HG03196 (cell line): ENCODE measurements around the gene PLPP6.
A peak's percentile ranks its signal among the peaks of the same experiment; 100 is the strongest.

Experiments used
- ATAC-seq: cut with Tn5 transposase; IDR thresholded peaks from one replicate; pipeline ENCODE4 v1.9.1; 2021; ENCODE audit not compliant: unreplicated experiment

The PLPP6 gene

DNA sequence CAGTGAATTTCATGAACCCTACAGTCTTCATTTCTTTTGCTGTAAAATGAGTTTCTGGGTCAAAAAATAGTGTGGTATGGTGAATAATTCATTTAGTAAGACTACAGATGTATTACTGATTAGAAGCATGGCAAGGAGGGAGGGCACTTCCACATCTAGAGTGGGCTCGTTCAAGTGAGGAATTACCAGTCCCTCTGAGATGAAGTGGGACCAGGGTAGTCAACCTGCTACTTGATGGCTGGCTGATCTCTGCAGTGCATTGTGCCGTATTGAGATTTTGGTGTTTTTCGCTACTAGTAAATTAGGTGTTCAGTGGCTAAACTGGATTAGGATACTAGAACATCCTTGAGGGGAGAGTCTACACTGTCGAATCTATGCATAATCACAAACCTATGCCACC is 28.1 kb downstream of the PLPP6 start:
- peak; percentile 73 for ATAC-seq

DNA sequence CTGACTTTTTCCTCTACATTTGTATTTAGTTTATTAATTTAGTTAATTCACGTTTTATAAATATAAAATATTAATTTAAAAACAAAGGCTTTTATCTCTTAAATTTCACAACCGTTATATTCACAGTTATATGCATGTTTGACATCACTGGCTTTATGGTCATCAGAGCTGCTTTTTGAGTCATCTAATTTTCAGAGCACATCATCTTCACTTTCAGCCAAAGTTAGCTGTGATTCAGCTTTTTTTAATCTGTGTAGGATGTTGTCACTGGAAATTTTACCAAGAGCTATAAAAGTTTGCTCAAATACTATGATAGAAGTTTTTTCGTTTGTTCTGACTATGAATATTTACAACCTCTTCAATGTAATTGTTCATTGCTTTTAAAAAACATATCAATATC is 29.7 kb downstream of the PLPP6 start:
- no peak for ATAC-seq

DNA sequence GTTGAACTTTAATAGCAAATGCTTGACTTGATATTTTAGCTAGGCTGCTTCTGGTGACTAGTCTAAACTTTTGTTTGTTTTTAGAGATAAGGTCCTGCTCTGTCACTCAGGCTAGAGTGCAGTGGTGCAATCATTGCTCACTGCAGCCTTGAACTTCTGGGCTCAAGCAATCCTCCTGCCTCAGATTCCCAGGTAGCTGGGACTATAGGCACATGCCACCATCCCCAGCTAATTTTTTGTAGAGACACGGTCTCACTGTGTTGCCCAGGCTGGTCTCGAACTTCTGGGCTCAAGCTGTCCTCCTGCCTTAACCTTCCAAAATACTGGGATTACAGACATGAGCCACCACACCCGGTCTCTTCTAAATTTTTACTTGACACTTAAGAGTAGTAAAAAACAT is 38.0 kb downstream of the PLPP6 start:
- no peak for ATAC-seq

DNA sequence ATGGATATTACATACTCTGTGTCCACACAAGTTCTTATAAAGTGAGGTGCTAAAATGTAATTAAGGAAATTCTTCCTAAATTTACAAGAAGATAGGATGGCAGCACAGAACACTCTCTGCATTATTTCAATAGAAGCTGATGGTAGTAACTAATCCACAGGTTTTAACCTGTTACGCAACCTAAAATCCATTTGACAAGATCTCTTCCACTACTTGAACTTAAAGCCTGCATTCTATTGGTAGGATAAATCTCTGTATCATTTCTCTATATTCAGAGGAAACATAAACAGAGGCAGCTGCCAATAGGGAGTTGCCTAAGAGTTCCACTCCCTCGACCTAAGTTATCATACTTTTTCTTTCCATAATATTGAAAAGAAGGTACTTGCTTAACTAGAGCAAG is 38.8 kb downstream of the PLPP6 start:
- ATAC-seq: no peak

DNA sequence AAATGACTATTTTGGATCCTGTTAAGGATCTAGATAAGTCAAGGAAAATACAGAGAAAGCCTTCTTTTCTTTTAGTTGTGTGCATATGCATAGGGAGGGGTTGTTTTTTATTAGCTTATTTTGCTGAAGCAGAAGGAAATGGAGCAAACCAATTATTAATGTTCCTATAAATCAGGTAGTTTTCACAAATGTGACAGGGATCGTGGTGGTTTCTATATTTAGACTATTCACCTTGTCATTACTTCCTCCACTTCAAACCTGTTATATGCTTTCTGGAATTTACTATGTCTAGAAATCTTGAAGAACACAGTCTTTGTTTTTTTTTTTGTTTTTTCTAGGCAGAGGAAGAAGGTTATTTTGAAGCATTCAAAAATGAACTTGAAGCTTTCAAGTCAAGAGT is 39.4 kb downstream of the PLPP6 start:
- ATAC-seq: no peak

DNA sequence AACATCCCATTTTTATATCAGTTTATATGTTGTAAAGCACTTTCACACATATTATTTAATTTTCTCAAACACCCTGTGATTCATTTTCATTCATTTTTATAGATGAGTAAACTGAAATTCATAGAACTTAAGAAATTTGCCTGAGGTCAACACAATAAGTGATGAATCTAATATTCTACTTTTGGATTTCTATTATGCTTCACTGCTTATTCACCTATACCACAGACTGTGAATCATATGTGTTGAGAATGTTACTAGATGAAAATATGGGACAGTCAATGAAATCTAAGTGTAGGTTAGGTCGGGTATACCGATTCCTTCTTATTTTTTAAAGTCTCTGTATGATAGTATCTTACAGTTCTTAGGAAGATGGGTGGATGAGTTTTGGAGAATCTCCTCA is 42.0 kb downstream of the PLPP6 start:
- ATAC-seq: no peak

DNA sequence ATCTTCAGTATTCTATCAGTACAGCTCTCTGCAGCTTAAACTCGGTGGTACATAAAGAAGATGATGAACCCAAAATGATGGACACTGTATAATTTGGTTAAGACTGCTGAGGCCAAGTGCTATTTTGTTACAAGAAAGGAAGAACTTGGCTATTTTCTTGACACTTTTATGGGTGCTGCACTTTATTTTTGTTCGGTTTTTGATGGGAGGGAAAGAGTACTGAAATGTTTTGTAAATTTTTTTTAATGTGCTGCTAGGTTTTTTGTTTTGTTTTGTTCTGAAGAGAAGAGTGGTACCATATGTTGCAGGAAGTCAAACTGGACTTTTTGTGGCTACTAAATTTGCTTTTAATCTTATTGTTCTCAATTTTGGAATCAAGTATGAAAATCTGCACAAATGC is 43.9 kb downstream of the PLPP6 start:
- no peak for ATAC-seq

DNA sequence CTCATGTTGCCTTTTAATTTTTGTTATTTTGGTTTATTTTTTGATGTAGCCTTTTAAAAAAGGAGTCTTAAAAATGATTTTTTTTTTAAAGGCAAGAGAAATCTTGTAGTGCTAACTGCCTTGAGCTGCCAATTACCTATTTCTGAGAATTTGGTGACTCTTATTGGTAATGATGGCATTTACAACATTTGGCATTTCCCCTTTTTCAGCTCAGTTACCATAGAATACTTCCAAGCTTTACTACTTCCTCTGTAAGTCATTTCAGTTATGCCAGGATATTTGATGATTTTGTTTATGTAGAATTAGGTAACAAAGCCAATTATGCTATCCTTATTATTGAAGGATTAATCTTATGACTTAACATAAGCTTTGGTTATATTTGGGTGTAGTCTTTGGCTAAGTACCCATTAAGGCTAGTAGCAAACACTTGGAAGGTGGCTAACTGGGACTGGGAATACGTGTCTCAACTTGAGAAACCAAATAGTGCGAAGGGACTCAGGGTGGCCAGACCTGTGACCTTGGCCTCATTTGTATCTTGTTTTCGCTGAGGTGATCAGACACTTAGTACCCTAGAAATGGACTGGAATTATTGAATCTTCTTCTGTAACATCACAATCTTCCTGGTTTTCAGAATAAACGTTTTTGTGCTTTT is 45.0 kb downstream of the PLPP6 start:
- ATAC-seq: no peak

DNA sequence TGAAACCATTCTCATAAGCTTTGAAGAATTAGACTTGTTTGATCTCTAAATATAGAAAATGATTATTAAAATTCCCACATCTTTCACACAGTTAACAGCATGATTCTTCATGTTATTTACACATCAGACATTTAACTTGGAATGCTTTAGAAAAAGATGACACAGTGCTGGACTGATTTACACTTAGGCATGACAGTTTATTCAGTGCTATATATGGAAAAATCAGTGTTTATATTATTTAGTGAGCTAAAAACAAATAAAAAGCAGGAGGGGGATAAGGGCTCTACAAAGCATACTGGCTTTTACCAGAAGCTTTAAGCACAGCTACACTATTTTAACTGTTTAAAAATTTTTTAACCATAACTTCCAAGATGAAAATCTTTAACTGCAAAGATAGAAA is 47.3 kb downstream of the PLPP6 start:
- ATAC-seq: no peak

DNA sequence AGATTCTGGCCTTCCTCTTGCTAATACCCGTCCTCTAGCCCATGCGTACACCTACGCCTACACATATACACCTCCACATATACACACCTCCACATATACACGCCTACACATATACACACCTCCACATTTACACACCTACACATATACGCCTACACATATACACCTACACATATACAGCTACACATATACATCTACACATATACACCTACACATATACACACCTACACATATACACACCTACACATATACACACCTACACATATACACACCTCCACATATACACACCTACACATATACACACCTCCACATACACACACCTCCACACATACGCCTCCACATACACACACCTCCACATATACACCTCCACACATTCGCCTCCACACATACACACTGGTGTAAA is 51.8 kb downstream of the PLPP6 start:
- ATAC-seq: no peak

DNA sequence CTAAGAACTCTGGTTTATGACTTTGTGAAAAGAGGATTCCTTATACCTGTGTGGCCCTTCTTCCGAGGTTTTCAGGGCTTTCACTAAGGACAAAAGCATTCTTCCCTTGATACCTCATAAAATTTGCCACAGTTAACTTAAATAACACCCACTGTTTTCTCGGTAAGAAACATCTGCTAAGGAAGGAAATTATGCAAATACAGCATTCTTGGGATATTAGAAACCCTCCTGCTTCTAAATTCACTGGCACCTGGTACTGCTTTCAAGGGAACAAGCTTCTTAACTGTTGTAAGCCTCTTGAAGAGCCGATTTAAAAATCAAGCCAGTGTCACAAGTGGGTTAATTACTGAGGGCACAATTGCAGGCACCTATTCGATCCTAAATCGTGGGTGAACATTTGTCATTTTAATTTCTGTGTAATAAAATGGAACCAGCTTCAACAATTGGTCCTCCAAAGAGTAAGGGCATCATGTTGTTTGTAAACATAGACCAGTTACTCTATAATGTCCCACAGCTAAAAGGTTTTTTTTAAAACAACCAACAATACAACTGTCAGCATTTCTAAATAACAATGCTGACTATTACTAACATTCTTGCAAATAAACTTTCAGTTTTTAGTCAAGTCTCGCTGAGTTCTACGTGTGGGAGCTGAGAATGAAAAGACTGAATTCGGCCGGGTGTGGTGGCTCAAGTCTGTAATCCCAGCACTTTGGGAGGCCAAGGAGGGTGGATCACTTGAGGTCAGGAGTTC is 52.3 kb downstream of the PLPP6 start:
- ATAC-seq: no peak
